ENCODE measurements around the gene TMEM259. TPM values are rescaled to one million over a fixed set of nuclear protein-coding genes. Genes with fewer than 3 reads are reported as not detected.

TMEM259 gene
- total and polyA plus RNA-seq, 2 of the 13 experiments (the other 11 are each of a cell fraction or from before 2014, with no cell fraction given), result 64.7 to 164 TPM

DNA sequence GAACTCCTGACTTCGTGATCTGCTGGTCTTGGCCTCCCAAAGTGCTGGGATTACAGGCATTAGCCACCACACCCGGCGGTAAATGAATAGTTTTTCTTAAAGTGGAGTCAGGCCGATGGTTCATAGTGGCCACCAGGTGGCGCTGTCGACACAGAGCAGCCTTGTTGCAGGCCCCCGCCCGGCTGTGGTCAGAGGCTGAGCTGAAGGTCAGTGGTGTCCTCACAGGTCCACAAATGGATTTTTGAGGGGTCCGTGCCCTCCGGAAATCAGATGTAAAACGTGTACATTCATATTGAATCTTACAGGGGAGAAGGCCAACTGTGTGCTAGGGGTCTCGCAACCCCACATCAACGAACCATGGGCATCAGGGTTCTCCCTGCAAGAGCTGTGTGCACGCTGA is 50.2 kb downstream of the TMEM259 start (continued):
- TF ChIP-seq, protein P1, sequence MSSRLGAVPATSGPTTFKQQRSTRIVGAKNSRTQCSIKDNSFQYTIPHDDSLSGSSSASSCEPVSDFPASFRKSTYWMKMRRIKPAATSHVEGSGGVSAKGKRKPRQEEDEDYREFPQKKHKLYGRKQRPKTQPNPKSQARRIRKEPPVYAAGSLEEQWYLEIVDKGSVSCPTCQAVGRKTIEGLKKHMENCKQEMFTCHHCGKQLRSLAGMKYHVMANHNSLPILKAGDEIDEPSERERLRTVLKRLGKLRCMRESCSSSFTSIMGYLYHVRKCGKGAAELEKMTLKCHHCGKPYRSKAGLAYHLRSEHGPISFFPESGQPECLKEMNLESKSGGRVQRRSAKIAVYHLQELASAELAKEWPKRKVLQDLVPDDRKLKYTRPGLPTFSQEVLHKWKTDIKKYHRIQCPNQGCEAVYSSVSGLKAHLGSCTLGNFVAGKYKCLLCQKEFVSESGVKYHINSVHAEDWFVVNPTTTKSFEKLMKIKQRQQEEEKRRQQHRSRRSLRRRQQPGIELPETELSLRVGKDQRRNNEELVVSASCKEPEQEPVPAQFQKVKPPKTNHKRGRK (CRISPR knock-in tag; IDR thresholded peaks at IDR 0.05), result no peak
- TF ChIP-seq, protein P2, sequence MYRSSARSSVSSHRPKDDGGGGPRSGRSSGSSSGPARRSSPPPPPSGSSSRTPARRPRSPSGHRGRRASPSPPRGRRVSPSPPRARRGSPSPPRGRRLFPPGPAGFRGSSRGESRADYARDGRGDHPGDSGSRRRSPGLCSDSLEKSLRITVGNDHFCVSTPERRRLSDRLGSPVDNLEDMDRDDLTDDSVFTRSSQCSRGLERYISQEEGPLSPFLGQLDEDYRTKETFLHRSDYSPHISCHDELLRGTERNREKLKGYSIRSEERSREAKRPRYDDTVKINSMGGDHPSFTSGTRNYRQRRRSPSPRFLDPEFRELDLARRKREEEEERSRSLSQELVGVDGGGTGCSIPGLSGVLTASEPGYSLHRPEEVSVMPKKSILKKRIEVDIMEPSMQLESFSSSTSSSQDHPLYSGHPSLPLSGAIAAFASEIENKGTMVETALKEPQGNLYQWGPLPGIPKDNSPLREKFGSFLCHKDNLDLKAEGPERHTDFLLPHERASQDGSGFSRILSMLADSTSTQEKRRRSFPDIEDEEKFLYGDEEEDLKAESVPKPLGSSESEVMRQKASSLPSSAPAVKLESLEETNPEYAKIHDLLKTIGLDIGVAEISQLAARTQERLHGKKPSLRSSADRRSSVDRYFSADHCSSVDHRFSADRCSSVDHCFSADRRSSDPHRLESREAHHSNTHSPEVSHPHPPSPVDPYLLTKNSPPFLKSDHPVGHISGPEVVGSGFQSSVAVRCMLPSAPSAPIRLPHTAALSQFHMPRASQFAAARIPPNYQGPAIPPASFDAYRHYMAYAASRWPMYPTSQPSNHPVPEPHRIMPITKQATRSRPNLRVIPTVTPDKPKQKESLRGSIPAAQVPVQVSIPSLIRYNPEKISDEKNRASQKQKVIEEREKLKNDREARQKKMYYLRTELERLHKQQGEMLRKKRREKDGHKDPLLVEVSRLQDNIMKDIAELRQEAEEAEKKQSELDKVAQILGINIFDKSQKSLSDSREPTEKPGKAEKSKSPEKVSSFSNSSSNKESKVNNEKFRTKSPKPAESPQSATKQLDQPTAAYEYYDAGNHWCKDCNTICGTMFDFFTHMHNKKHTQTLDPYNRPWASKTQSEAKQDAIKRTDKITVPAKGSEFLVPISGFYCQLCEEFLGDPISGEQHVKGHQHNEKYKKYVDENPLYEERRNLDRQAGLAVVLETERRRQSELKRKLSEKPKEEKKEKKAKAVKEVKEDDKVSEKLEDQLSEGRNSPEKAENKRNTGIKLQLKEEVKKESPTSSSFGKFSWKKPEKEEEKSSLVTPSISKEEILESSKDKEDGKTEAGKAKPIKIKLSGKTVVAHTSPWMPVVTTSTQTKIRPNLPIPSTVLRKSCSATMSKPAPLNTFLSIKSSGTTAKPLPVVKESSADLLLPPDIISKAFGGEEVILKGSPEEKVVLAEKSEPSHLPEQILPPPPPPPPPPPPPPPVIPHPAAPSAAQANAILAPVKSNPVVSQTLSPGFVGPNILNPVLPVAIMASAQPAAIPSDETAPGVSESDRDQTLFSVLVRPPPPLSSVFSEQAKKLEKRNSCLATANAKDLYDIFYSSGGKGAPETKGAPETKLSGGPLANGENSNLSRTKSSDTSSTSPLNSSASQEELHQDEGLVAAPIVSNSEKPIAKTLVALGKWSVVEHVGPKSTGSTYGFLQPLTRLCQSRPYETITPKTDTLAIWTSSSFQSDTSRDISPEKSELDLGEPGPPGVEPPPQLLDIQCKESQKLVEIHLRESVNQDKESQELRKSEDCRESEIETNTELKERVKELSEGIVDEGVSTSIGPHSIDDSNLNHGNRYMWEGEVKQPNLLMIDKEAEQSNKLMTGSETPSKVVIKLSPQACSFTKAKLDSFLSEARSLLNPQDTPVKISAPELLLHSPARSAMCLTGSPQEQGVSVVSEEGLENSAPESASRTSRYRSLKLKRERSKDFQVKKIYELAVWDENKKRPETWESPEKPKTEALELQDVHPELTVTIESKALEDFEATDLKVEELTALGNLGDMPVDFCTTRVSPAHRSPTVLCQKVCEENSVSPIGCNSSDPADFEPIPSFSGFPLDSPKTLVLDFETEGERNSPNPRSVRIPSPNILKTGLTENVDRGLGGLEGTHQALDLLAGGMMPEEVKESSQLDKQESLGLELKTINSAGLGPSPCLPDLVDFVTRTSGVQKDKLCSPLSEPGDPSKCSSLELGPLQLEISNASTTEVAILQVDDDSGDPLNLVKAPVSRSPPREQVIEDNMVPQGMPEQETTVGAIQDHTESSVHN (CRISPR knock-in tag; IDR thresholded peaks at IDR 0.05), result no peak
- TF ChIP-seq ZMYM2 (CRISPR knock-in tag; IDR thresholded peaks at IDR 0.05), result peak; percentile 72; the same call in 1 of the 2 replicates
- TF ChIP-seq MTF2 (CRISPR knock-in tag; IDR thresholded peaks at IDR 0.05; ENCODE audit: borderline replicate concordance), result no peak
- no peak for TF ChIP-seq ZNF660 (CRISPR knock-in tag; IDR thresholded peaks at IDR 0.05; ENCODE audit: borderline replicate concordance, low read depth)
- TF ChIP-seq SOX13 (IDR thresholded peaks at IDR 0.05), result no peak
- no peak for TF ChIP-seq SOX13 (CRISPR knock-in tag; conservative IDR thresholded peaks at IDR 0.05 in 1 of 2, IDR thresholded peaks at IDR 0.05 in 1 of 2)
- no peak for TF ChIP-seq RFXAP (CRISPR knock-in tag; IDR thresholded peaks at IDR 0.05; ENCODE audit: borderline replicate concordance)
- no peak for TF ChIP-seq HMGA1 (CRISPR knock-in tag; conservative IDR thresholded peaks at IDR 0.05)
- TF ChIP-seq, protein P3, sequence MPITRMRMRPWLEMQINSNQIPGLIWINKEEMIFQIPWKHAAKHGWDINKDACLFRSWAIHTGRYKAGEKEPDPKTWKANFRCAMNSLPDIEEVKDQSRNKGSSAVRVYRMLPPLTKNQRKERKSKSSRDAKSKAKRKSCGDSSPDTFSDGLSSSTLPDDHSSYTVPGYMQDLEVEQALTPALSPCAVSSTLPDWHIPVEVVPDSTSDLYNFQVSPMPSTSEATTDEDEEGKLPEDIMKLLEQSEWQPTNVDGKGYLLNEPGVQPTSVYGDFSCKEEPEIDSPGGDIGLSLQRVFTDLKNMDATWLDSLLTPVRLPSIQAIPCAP (CRISPR knock-in tag; IDR thresholded peaks at IDR 0.05; ENCODE audit: low read depth), result no peak
- TF ChIP-seq ZNF792 (CRISPR knock-in tag; IDR thresholded peaks at IDR 0.05), result no peak
- TF ChIP-seq, protein P4, sequence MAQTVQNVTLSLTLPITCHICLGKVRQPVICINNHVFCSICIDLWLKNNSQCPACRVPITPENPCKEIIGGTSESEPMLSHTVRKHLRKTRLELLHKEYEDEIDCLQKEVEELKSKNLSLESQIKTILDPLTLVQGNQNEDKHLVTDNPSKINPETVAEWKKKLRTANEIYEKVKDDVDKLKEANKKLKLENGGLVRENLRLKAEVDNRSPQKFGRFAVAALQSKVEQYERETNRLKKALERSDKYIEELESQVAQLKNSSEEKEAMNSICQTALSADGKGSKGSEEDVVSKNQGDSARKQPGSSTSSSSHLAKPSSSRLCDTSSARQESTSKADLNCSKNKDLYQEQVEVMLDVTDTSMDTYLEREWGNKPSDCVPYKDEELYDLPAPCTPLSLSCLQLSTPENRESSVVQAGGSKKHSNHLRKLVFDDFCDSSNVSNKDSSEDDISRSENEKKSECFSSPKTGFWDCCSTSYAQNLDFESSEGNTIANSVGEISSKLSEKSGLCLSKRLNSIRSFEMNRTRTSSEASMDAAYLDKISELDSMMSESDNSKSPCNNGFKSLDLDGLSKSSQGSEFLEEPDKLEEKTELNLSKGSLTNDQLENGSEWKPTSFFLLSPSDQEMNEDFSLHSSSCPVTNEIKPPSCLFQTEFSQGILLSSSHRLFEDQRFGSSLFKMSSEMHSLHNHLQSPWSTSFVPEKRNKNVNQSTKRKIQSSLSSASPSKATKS (CRISPR knock-in tag; IDR thresholded peaks at IDR 0.05), result no peak
- no peak for TF ChIP-seq TRIM24 (CRISPR knock-in tag; IDR thresholded peaks at IDR 0.05)
- TF ChIP-seq, protein P5, sequence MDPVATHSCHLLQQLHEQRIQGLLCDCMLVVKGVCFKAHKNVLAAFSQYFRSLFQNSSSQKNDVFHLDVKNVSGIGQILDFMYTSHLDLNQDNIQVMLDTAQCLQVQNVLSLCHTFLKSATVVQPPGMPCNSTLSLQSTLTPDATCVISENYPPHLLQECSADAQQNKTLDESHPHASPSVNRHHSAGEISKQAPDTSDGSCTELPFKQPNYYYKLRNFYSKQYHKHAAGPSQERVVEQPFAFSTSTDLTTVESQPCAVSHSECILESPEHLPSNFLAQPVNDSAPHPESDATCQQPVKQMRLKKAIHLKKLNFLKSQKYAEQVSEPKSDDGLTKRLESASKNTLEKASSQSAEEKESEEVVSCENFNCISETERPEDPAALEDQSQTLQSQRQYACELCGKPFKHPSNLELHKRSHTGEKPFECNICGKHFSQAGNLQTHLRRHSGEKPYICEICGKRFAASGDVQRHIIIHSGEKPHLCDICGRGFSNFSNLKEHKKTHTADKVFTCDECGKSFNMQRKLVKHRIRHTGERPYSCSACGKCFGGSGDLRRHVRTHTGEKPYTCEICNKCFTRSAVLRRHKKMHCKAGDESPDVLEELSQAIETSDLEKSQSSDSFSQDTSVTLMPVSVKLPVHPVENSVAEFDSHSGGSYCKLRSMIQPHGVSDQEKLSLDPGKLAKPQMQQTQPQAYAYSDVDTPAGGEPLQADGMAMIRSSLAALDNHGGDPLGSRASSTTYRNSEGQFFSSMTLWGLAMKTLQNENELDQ (CRISPR knock-in tag; IDR thresholded peaks at IDR 0.05; ENCODE audit: borderline replicate concordance), result no peak
- TF ChIP-seq SP140L (CRISPR knock-in tag; IDR thresholded peaks at IDR 0.05; ENCODE audit: borderline replicate concordance), result no peak

Measured in HepG2 (cell line).